Suprapubic skin (tissue), 4 donors: Measurements from ENCODE around the gene CCDC158. TPM values are rescaled to one million over a fixed set of nuclear protein-coding genes. Genes with fewer than 3 reads are reported as not detected.

Experiments used
- DNase-seq, 2 donors: peaks; one replicate each; pipeline ENCODE4 v3.0.0-alpha.2; 2019; ENCODE audit warnings: low spot score in 2 of 2
- H3K27ac ChIP-seq: fragments of 200-600 bp; sonication (generic); one replicate; pipeline ENCODE4 v1.5.1; 2019
- H3K27me3 ChIP-seq: fragments of 200-600 bp; sonication (generic); one replicate; pipeline ENCODE4 v1.5.1; 2019
- H3K36me3 ChIP-seq: fragments of 200-600 bp; sonication (generic); one replicate; pipeline ENCODE4 v1.5.1; 2019
- H3K4me1 ChIP-seq: fragments of 200-600 bp; sonication (generic); one replicate; pipeline ENCODE4 v1.5.1; 2019
- H3K4me3 ChIP-seq: fragments of 200-600 bp; sonication (generic); one replicate; pipeline ENCODE4 v1.5.1; 2019; ENCODE audit warnings: mild to moderate bottlenecking
- H3K9me3 ChIP-seq: fragments of 200-600 bp; sonication (generic); one replicate; pipeline ENCODE4 v1.5.1; 2019
- CTCF ChIP-seq, 2 donors: fragments of 200-600 bp in 1 of 2; fragments of 450-650 bp in 1 of 2; sonication (generic) in 1 of 2; IDR thresholded peaks; one replicate each; pipeline ENCODE4 v1.5.1; 2016 to 2019; ENCODE audit warnings: antibody characterized with exemption in 2 of 2, mild to moderate bottlenecking in 1 of 2, moderate library complexity in 1 of 2
- EP300 ChIP-seq: sonication (generic); formaldehyde crosslinking; IDR thresholded peaks from one replicate; pipeline ENCODE4 v1.6.1; 2017; ENCODE audit warnings: antibody characterized with exemption
- POLR2A ChIP-seq, 2 donors: fragments of 450-650 bp; IDR thresholded peaks; one replicate each; pipeline ENCODE4 v1.6.1; 2017; ENCODE audit warnings: antibody characterized with exemption in 2 of 2, mild to moderate bottlenecking in 2 of 2, moderate library complexity in 2 of 2
- POLR2AphosphoS5 ChIP-seq, 3 donors: sonication (generic); formaldehyde crosslinking; IDR thresholded peaks; one replicate each; pipeline ENCODE4 v1.6.1; 2017; ENCODE audit warnings: antibody characterized with exemption in 3 of 3
- WGBS: methylation state at CpG from one replicate; pipeline ENCODE4 v1.1.5; 2018; 5-methylcytosine and 5-hydroxymethylcytosine counted together
- total RNA-seq, 4 donors: library from RNA; depleted of rRNA; stranded (reverse); fragments of >200 nt; gene quantifications; one replicate each; pipeline ENCODE4 v1.1.0, GENCODE V29; 2016

CCDC158 gene
- total RNA-seq, 4 donors from 2014 or later: 0.72 TPM; not detected in 3

- WGBS: 79% methylated on average over 4 of the region's 4 CpGs
- Histone ChIP-seq H3K9me3 (no peaks in the 10 kb centered on the region), H3K4me3 (no peak overlapping the region), H3K36me3 (no peaks in the 10 kb centered on the region), H3K27ac (no peak overlapping the region), H3K4me1 (no peaks in the 10 kb centered on the region), H3K27me3 (no peaks in the 10 kb centered on the region)
- DNase-seq: no peak
- TF ChIP-seq POLR2AphosphoS5 (IDR thresholded peaks at IDR 0.05): no peak
- no peak for TF ChIP-seq EP300
- TF ChIP-seq POLR2A (IDR thresholded peaks at IDR 0.05): no peak
- TF ChIP-seq CTCF (IDR thresholded peaks at IDR 0.05): no peak
These were observed 141.5 kb downstream of the CCDC158 start for GRCh38 chr4:76279462-76279861.

GRCh38 chr4:76278583-76278982 is 142.4 kb downstream of the CCDC158 start:
- Histone ChIP-seq H3K27ac (no peak overlapping the region), H3K36me3 (no peaks in the 10 kb centered on the region), H3K9me3 (no peaks in the 10 kb centered on the region), H3K4me1 (no peaks in the 10 kb centered on the region), H3K27me3 (no peaks in the 10 kb centered on the region), H3K4me3 (no peak overlapping the region)
- DNase-seq: no peak
- no peak for TF ChIP-seq CTCF (IDR thresholded peaks at IDR 0.05)
- TF ChIP-seq POLR2A (IDR thresholded peaks at IDR 0.05): no peak
- no peak for TF ChIP-seq EP300
- no peak for TF ChIP-seq POLR2AphosphoS5 (IDR thresholded peaks at IDR 0.05)
- WGBS: 75% methylated on average over 1 of the region's 1 CpG

- H3K27me3 ChIP-seq: no peaks in the 10 kb centered on the region
- TF ChIP-seq POLR2A (IDR thresholded peaks at IDR 0.05) (no peak), CTCF (IDR thresholded peaks at IDR 0.05) (no peak), POLR2AphosphoS5 (IDR thresholded peaks at IDR 0.05) (no peak), EP300 (no peak)
- H3K36me3 ChIP-seq: no peaks in the 10 kb centered on the region
- no peak overlapping the region for H3K27ac ChIP-seq
- no peaks in the 10 kb centered on the region for H3K9me3 ChIP-seq
- DNase-seq: no peak
- 58% methylated on average over 1 of the region's 1 CpG for WGBS
- no peaks in the 10 kb centered on the region for H3K4me1 ChIP-seq
- H3K4me3 ChIP-seq: no peak overlapping the region
These were observed 143.3 kb downstream of the CCDC158 start for GRCh38 chr4:76277667-76278066.

- Histone ChIP-seq H3K4me1 (no peaks in the 10 kb centered on the region), H3K27ac (no peak overlapping the region), H3K36me3 (no peaks in the 10 kb centered on the region), H3K27me3 (no peaks in the 10 kb centered on the region), H3K9me3 (no peaks in the 10 kb centered on the region), H3K4me3 (no peak overlapping the region)
- no peak for DNase-seq
- 92% methylated on average over 9 of the region's 9 CpGs for WGBS
- TF ChIP-seq POLR2AphosphoS5 (IDR thresholded peaks at IDR 0.05) (no peak), POLR2A (IDR thresholded peaks at IDR 0.05) (no peak), EP300 (no peak), CTCF (IDR thresholded peaks at IDR 0.05) (no peak)
These were observed 144.1 kb downstream of the CCDC158 start for GRCh38 chr4:76276813-76277212.

- Histone ChIP-seq H3K4me1 (no peaks in the 10 kb centered on the region), H3K27me3 (no peaks in the 10 kb centered on the region), H3K9me3 (no peaks in the 10 kb centered on the region), H3K4me3 (no peak overlapping the region), H3K27ac (no peak overlapping the region), H3K36me3 (no peaks in the 10 kb centered on the region)
- TF ChIP-seq POLR2A (IDR thresholded peaks at IDR 0.05) (no peak), POLR2AphosphoS5 (IDR thresholded peaks at IDR 0.05) (no peak), CTCF (IDR thresholded peaks at IDR 0.05) (no peak), EP300 (no peak)
- 88% methylated on average over 3 of the region's 3 CpGs for WGBS
- DNase-seq: no peak
These were observed 145.3 kb downstream of the CCDC158 start for GRCh38 chr4:76275486-76276124.
